Gastroesophageal sphincter (tissue), 4 donors: ENCODE results near the gene DLX3. TPM values are rescaled to one million over a fixed set of nuclear protein-coding genes. Genes with fewer than 3 reads are reported as not detected.

Experiments used
- ATAC-seq: fragments of 150-250 bp; one replicate; pipeline ENCODE4 v1.9.1; 2016; ENCODE audit warnings: mild to moderate bottlenecking, moderate library complexity
- H3K27ac ChIP-seq, 4 donors: fragments of 200-600 bp; sonication (generic) in 3 of 4; 1 replicate in 3 of 4; 2 replicates in 1 of 4; pipeline ENCODE4 v1.5.1; 2016 to 2019
- H3K27me3 ChIP-seq: fragments of 200-600 bp; sonication (generic); one replicate; pipeline ENCODE4 v1.5.1; 2019
- H3K36me3 ChIP-seq, 2 donors: fragments of 200-600 bp; sonication (generic); one replicate each; pipeline ENCODE4 v1.5.1; 2019; ENCODE audit warnings: control low read depth in 1 of 2
- H3K4me1 ChIP-seq, 3 donors: fragments of 200-600 bp; sonication (generic); 1 replicate in 2 of 3; 2 replicates in 1 of 3; pipeline ENCODE4 v1.5.1; 2016 to 2019; ENCODE audit warnings: control low read depth in 2 of 3
- H3K4me3 ChIP-seq, 2 donors: fragments of 200-600 bp; sonication (generic); one replicate each; pipeline ENCODE4 v1.5.1; 2019; ENCODE audit warnings: mild to moderate bottlenecking in 1 of 2, moderate library complexity in 1 of 2
- H3K9me3 ChIP-seq, 3 donors: fragments of 200-600 bp; sonication (generic); one replicate each; pipeline ENCODE4 v1.5.1; 2017 to 2019; ENCODE audit warnings: control low read depth in 2 of 3
- CTCF ChIP-seq, 4 experiments: fragments of 200-600 bp in 2 of 4; fragments of 450-650 bp in 2 of 4; sonication (generic) in 1 of 4; IDR thresholded peaks; one replicate each; pipeline ENCODE4 v1.5.1; 2017 to 2019; ENCODE audit warnings: antibody characterized with exemption in 4 of 4, mild to moderate bottlenecking in 2 of 4, moderate library complexity in 2 of 4
- EP300 ChIP-seq: sonication (generic); formaldehyde crosslinking; IDR thresholded peaks from one replicate; pipeline ENCODE4 v1.6.1; 2017; ENCODE audit warnings: antibody characterized with exemption, mild to moderate bottlenecking
- POLR2A ChIP-seq, 2 donors: fragments of 450-650 bp; IDR thresholded peaks; one replicate each; pipeline ENCODE4 v1.6.1; 2017; ENCODE audit warnings: antibody characterized with exemption in 2 of 2, mild to moderate bottlenecking in 2 of 2, moderate library complexity in 1 of 2
- POLR2AphosphoS5 ChIP-seq: sonication (generic); formaldehyde crosslinking; IDR thresholded peaks from one replicate; pipeline ENCODE4 v1.6.1; 2017; ENCODE audit warnings: antibody characterized with exemption
- WGBS, 2 donors: methylation state at CpG; one replicate each; pipeline ENCODE4 v1.1.5; 2018; ENCODE audit warnings: low coverage in 1 of 2; 5-methylcytosine and 5-hydroxymethylcytosine counted together
- total RNA-seq, 4 donors: library from RNA; depleted of rRNA; stranded (reverse); fragments of >200 nt; gene quantifications; one replicate each; pipeline ENCODE4 v1.1.0, GENCODE V29; 2016

Gene DLX3
- total RNA-seq, 4 donors from 2014 or later: not detected

GRCh38 chr17:49959183-49959935 lies 35.7 kb downstream of the DLX3 start:
- no peaks in the 10 kb centered on the region for H3K36me3 ChIP-seq
- TF ChIP-seq EP300 (no peak), CTCF (IDR thresholded peaks at IDR 0.05) (no peak), POLR2A (IDR thresholded peaks at IDR 0.05) (no peak), POLR2AphosphoS5 (no peak)
- 54 to 65% methylated on average over 2 to 5 of the region's 8 CpGs for WGBS, 2 donors
- ATAC-seq: no peak
- H3K9me3 ChIP-seq: no peaks in the 10 kb centered on the region
- H3K27me3 ChIP-seq: peaks cover 61% of the 10 kb centered on the region
- H3K4me3 ChIP-seq: no peak overlapping the region
- peaks cover 0 to 10% (median 4%) of the 10 kb centered on the region in 3 donors for H3K4me1 ChIP-seq
- H3K27ac ChIP-seq: no peak overlapping the region

GRCh38 chr17:49958723-49959122 lies 36.3 kb downstream of the DLX3 start:
- H3K27ac ChIP-seq: no peak overlapping the region
- WGBS, 2 donors: 83 to 90% methylated on average over 3 of the region's 4 CpGs
- H3K9me3 ChIP-seq: no peaks in the 10 kb centered on the region
- H3K27me3 ChIP-seq: peaks cover 55% of the 10 kb centered on the region
- ATAC-seq: no peak
- H3K4me1 ChIP-seq: peaks cover 0 to 4% (median under 1%) of the 10 kb centered on the region in 3 donors
- H3K4me3 ChIP-seq: no peak overlapping the region
- H3K36me3 ChIP-seq: no peaks in the 10 kb centered on the region
- TF ChIP-seq POLR2AphosphoS5 (no peak), POLR2A (IDR thresholded peaks at IDR 0.05) (no peak), EP300 (no peak), CTCF (IDR thresholded peaks at IDR 0.05) (no peak)

- Histone ChIP-seq H3K36me3 (no peaks in the 10 kb centered on the region), H3K4me3 (no peak overlapping the region), H3K9me3 (no peaks in the 10 kb centered on the region), H3K4me1 (no peaks in the 10 kb centered on the region), H3K27ac (no peak overlapping the region), H3K27me3 (peaks cover 47% of the 10 kb centered on the region)
- TF ChIP-seq EP300: no peak
- no peak for TF ChIP-seq POLR2A (IDR thresholded peaks at IDR 0.05)
- TF ChIP-seq POLR2AphosphoS5: no peak
- TF ChIP-seq CTCF (IDR thresholded peaks at IDR 0.05): no peak
- ATAC-seq: no peak
- WGBS, 2 donors: 60 to 64% methylated on average over 2 to 3 of the region's 3 CpGs
Observed at GRCh38 chr17:49957350-49957749, 37.7 kb downstream of the DLX3 start.

GRCh38 chr17:49956780-49957179 lies 38.2 kb downstream of the DLX3 start:
- Histone ChIP-seq H3K4me1 (no peaks in the 10 kb centered on the region), H3K27me3 (peaks cover 47% of the 10 kb centered on the region), H3K4me3 (no peak overlapping the region), H3K27ac (no peak overlapping the region), H3K36me3 (no peaks in the 10 kb centered on the region), H3K9me3 (no peaks in the 10 kb centered on the region)
- WGBS, 2 donors: 67% methylated on average over 1 of the region's 4 CpGs; no CpG with 5 or more reads in 1 of the 2 donors
- ATAC-seq: no peak
- TF ChIP-seq POLR2AphosphoS5: no peak
- no peak for TF ChIP-seq EP300
- no peak for TF ChIP-seq CTCF (IDR thresholded peaks at IDR 0.05)
- TF ChIP-seq POLR2A (IDR thresholded peaks at IDR 0.05): no peak

- H3K4me3 ChIP-seq: no peak overlapping the region
- H3K27me3 ChIP-seq: peaks cover 52% of the 10 kb centered on the region
- no peak for ATAC-seq
- H3K4me1 ChIP-seq: no peaks in the 10 kb centered on the region
- no peaks in the 10 kb centered on the region for H3K9me3 ChIP-seq
- WGBS, 2 donors: 100% methylated on average over 1 of the region's 1 CpG; no CpG with 5 or more reads in 1 of the 2 donors
- no peak for TF ChIP-seq POLR2A (IDR thresholded peaks at IDR 0.05)
- no peak for TF ChIP-seq POLR2AphosphoS5
- no peak for TF ChIP-seq EP300
- no peak for TF ChIP-seq CTCF (IDR thresholded peaks at IDR 0.05)
- no peaks in the 10 kb centered on the region for H3K36me3 ChIP-seq
- no peak overlapping the region for H3K27ac ChIP-seq
Observed at GRCh38 chr17:49955157-49955556, 39.9 kb downstream of the DLX3 start.
